ENCODE data around the gene RANBP9.

The RANBP9 gene

GRCh38 chr6:13641315-13641714, 70.3 kb downstream of the RANBP9 start:
- no peak for DNase-seq

- no peak for DNase-seq
Measured at GRCh38 chr6:13638626-13639025, 73.0 kb downstream of the RANBP9 start.

GRCh38 chr6:13638014-13638413, 73.6 kb downstream of the RANBP9 start:
- no peak for DNase-seq

- DNase-seq = no peak
Measured at GRCh38 chr6:13635948-13636658, 75.5 kb downstream of the RANBP9 start.

- no peak for DNase-seq
Measured at GRCh38 chr6:13633343-13633742, 78.3 kb downstream of the RANBP9 start.

- no peak for DNase-seq
Measured at GRCh38 chr6:13630499-13630898, 81.1 kb downstream of the RANBP9 start.

GRCh38 chr6:13629459-13630116, 82.0 kb downstream of the RANBP9 start:
- no peak for DNase-seq

GRCh38 chr6:13624871-13625288, 86.8 kb downstream of the RANBP9 start:
- DNase-seq = no peak

- no peak for DNase-seq
Measured at GRCh38 chr6:13617066-13617465, 94.6 kb downstream of the RANBP9 start.

GRCh38 chr6:13615792-13616120, 95.9 kb downstream of the RANBP9 start:
- DNase-seq = peak; percentile 30

GRCh38 chr6:13614926-13615791, 96.5 kb downstream of the RANBP9 start, which contains the start of gene NOL7:
TSS of gene NOL7 (plus strand) at chr6:13615335. CDS start at chr6:13615359, 24 bp downstream.
- peak; percentile 99 for DNase-seq

GRCh38 chr6:13614126-13614925, 97.3 kb downstream of the RANBP9 start:
- peak; percentile 54 for DNase-seq

- DNase-seq = no peak
Measured at GRCh38 chr6:13613029-13613594, 98.5 kb downstream of the RANBP9 start.

GRCh38 chr6:13611715-13612114, 99.9 kb downstream of the RANBP9 start:
- DNase-seq = no peak

GRCh38 chr6:13605634-13606033, 106.0 kb downstream of the RANBP9 start:
- no peak for DNase-seq

- DNase-seq = no peak
Measured at GRCh38 chr6:13604546-13605416, 106.9 kb downstream of the RANBP9 start.

GRCh38 chr6:13604135-13604534, 107.5 kb downstream of the RANBP9 start:
- no peak for DNase-seq

GRCh38 chr6:13600036-13600435, 111.6 kb downstream of the RANBP9 start:
- no peak for DNase-seq

- DNase-seq = no peak
Measured at GRCh38 chr6:13597073-13597472, 114.6 kb downstream of the RANBP9 start.

GRCh38 chr6:13593720-13594119, 117.9 kb downstream of the RANBP9 start:
- DNase-seq = no peak

- DNase-seq = no peak
Measured at GRCh38 chr6:13593103-13593502, 118.5 kb downstream of the RANBP9 start.
